PC-9 (cell line): ENCODE measurements around the gene UNC119B.

Experiments
- CTCF ChIP-seq: fragments of 200-600 bp; sonication (generic); conservative IDR thresholded peaks from 2 replicates; pipeline ENCODE4 v1.6.1; 2017; ENCODE audit warnings: mixed run types, antibody characterized with exemption, mild to moderate bottlenecking, moderate library complexity
- EZH2 ChIP-seq: fragments of 200-600 bp; sonication (generic); IDR thresholded peaks from 2 replicates; pipeline ENCODE4 v1.8.0; 2017; ENCODE audit warnings: antibody characterized with exemption, low read depth

DNA sequence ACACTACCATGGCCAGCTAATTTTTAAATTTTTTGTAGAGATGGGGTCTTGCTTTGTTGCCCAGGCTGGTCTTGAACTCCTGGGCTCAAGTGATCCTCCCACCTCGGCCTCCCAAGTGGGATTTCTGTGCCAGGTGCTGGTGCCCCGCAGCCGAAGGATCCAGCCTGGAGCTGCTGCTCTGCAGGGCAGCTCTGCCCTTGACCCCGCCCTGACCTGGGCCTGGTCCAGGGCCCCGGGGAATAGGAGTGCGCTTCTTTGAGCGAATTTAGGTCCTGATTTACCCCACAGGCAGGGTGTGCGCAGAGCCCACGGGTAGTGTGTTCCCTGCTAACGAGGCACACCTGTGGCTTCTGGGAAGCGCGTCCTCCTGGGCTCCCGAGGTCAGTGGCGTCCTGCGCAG, 30.6 kb downstream of the UNC119B start:
- no peak for TF ChIP-seq CTCF
- TF ChIP-seq EZH2 = no peak
